ENCODE results near the gene ASB18. TPM values are rescaled to one million over a fixed set of nuclear protein-coding genes. Genes with fewer than 3 reads are reported as not detected.

ASB18 gene
- total RNA-seq, 1 experiment from 2014 or later = not detected

DNA sequence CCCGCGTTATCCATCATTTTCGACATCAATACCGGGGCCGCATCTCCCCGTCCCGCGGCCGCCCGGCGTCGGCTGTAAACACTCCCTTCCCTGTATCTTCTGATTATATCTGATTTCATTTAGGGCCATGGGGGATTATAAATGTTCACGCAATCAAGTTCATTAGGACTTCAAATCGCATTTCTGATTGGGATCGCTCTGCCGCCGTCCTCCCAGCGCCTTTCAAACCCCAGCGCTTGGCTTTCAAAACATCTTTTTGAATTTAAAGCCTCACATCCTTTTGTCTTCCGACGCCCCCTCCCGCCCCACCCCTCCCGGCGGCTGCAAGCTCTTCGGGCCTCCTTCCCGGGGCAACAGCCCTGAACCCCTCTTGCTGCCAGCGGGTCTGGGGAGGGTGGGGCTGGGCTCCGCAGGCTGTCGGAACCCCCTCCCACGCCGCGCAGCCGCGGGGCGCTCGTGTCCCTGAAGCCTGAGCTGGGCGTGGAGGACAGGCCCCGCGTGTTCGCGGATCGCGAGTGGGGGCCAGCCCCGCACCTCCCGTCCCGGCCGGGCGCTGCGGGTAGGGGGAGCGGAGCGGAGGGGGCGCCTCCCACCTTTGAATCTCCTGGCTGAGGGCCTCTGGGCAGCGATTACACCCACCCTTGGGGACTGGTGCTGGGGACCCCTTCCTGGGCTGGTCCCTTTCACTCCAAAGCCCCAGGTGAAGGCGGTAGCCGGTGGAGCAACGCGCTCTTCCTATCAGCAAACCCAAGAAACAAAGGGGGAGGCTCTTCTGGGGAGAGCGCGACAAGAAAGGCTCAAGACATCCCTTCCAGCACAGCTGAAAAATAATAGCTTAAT, 84.8 kb downstream of the ASB18 start:
- peaks cover 13% of the 10 kb centered on the region for H3K4me1 Mint-ChIP-seq (ENCODE audit: insufficient read depth, unreplicated experiment)
- H3K36me3 Mint-ChIP-seq (ENCODE audit: insufficient read depth, unreplicated experiment) = no peaks in the 10 kb centered on the region
- intact Hi-C loops (cut with micrococcal nuclease) = loop anchor here (5.0 kb wide), 1 partner anchor 582 kb away; no protein-coding TSS in a partner anchor
- no peak overlapping the region for H3K27ac Mint-ChIP-seq (ENCODE audit: low read depth, unreplicated experiment)
- no peak for TF ChIP-seq CTCF (IDR thresholded peaks at IDR 0.05; ENCODE audit: unreplicated experiment)
- no peaks in the 10 kb centered on the region for H3K9me3 Mint-ChIP-seq (ENCODE audit: unreplicated experiment)
- no TSS peak for BruUV-seq (replicated peaks)
- peaks cover 4% of the 10 kb centered on the region for H3K27me3 Mint-ChIP-seq (ENCODE audit: insufficient read depth, unreplicated experiment)
- ChIA-PET CTCF (interaction anchor here (0.7 to 5.3 kb wide), 6 partner anchors 13 to 1444 kb away, joined by 3 to 52 read pairs (median 8); no protein-coding TSS in a partner anchor), POLR2A (no interaction called here)
- no peak for DNase-seq (ENCODE audit: unreplicated experiment)
- H3K4me3 Mint-ChIP-seq (ENCODE audit: unreplicated experiment) = peak overlapping the region; percentile 65

DNA sequence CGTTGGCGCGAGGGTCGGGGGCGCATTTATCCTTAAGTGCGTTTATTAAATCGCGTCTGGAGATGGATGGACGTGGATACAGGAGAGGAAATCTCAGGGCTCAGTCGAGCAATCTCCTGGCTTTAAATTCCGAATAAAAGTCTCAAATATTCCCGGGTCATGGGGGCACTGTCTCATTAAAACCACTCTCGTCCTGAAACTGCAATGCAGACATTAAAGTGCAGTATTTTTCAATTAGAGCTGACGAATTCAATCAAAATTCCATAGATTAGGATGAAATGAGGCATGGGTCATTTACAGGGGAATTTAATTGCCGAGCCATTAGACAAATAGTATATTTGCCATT, 85.3 kb downstream of the ASB18 start:
- CTCF ChIA-PET = interaction anchor here (0.6 to 5.3 kb wide), 6 partner anchors 16 to 419 kb away, joined by 3 to 52 read pairs (median 5); no protein-coding TSS in a partner anchor
- Mint-ChIP-seq H3K36me3 (ENCODE audit: insufficient read depth, unreplicated experiment) (no peaks in the 10 kb centered on the region), H3K4me1 (ENCODE audit: insufficient read depth, unreplicated experiment) (peaks cover 13% of the 10 kb centered on the region), H3K27ac (ENCODE audit: low read depth, unreplicated experiment) (no peak overlapping the region), H3K4me3 (ENCODE audit: unreplicated experiment) (no peak overlapping the region), H3K27me3 (ENCODE audit: insufficient read depth, unreplicated experiment) (peaks cover 10% of the 10 kb centered on the region), H3K9me3 (ENCODE audit: unreplicated experiment) (no peaks in the 10 kb centered on the region)
- TF ChIP-seq CTCF (IDR thresholded peaks at IDR 0.05; ENCODE audit: unreplicated experiment) = no peak
- intact Hi-C loops (cut with micrococcal nuclease) = no loop called here
- no peak for DNase-seq (ENCODE audit: unreplicated experiment)
- POLR2A ChIA-PET = no interaction called here
- BruUV-seq (replicated peaks) = no TSS peak

- peak; percentile 43 for DNase-seq (ENCODE audit: unreplicated experiment)
- ChIA-PET CTCF (interaction anchor here (0.6 to 5.3 kb wide), 9 partner anchors 8 to 398 kb away, joined by 3 to 52 read pairs (median 3); no protein-coding TSS in a partner anchor), POLR2A (interaction anchor here (0.7 kb wide), 1 partner anchor 995 kb away, joined by 3 read pairs; no protein-coding TSS in a partner anchor)
- Mint-ChIP-seq H3K27ac (ENCODE audit: low read depth, unreplicated experiment) (no peak overlapping the region), H3K4me1 (ENCODE audit: insufficient read depth, unreplicated experiment) (peaks cover 13% of the 10 kb centered on the region), H3K4me3 (ENCODE audit: unreplicated experiment) (no peak overlapping the region), H3K9me3 (ENCODE audit: unreplicated experiment) (no peaks in the 10 kb centered on the region), H3K27me3 (ENCODE audit: insufficient read depth, unreplicated experiment) (peaks cover 14% of the 10 kb centered on the region), H3K36me3 (ENCODE audit: insufficient read depth, unreplicated experiment) (no peaks in the 10 kb centered on the region)
- peak; percentile 60 for TF ChIP-seq CTCF (IDR thresholded peaks at IDR 0.05; ENCODE audit: unreplicated experiment)
- intact Hi-C loops (cut with micrococcal nuclease) = no loop called here
- BruUV-seq (replicated peaks) = no TSS peak
These were observed 86.0 kb downstream of the ASB18 start for GRCh38 chr2:236177967-236178889.

- no peak for TF ChIP-seq CTCF (IDR thresholded peaks at IDR 0.05; ENCODE audit: unreplicated experiment)
- no peak for DNase-seq (ENCODE audit: unreplicated experiment)
- Mint-ChIP-seq H3K27me3 (ENCODE audit: insufficient read depth, unreplicated experiment) (peaks cover 14% of the 10 kb centered on the region), H3K4me1 (ENCODE audit: insufficient read depth, unreplicated experiment) (peaks cover 13% of the 10 kb centered on the region), H3K9me3 (ENCODE audit: unreplicated experiment) (no peaks in the 10 kb centered on the region), H3K27ac (ENCODE audit: low read depth, unreplicated experiment) (no peak overlapping the region), H3K36me3 (ENCODE audit: insufficient read depth, unreplicated experiment) (no peaks in the 10 kb centered on the region), H3K4me3 (ENCODE audit: unreplicated experiment) (no peak overlapping the region)
- ChIA-PET CTCF (interaction anchor here (0.6 to 5.3 kb wide), 9 partner anchors 9 to 412 kb away, joined by 3 to 52 read pairs (median 3); no protein-coding TSS in a partner anchor), POLR2A (no interaction called here)
- intact Hi-C loops (cut with micrococcal nuclease) = no loop called here
- no TSS peak for BruUV-seq (replicated peaks)
These were observed 86.6 kb downstream of the ASB18 start for GRCh38 chr2:236177604-236177966.

All from MCF 10A (cell line).